Endothelial cell (in vitro differentiated cells): ENCODE measurements around the gene APEX1. TPM values are rescaled to one million over a fixed set of nuclear protein-coding genes. Genes with fewer than 3 reads are reported as not detected.

Experiments used
- DNase-seq: peaks from one replicate; pipeline ENCODE4 v3.0.0; 2021; ENCODE audit warnings: low spot score
- H3K27ac Mint-ChIP-seq: one replicate; pipeline ENCODE4 v1.8.0; 2021; ENCODE audit warnings: mixed read lengths, inconsistent platforms; ENCODE audit not compliant: unreplicated experiment
- H3K27me3 Mint-ChIP-seq: one replicate; pipeline ENCODE4 v1.8.0; 2021; ENCODE audit warnings: mild to moderate bottlenecking, moderate library complexity, mixed read lengths, inconsistent platforms; ENCODE audit not compliant: unreplicated experiment
- H3K36me3 Mint-ChIP-seq: one replicate; pipeline ENCODE4 v1.8.0; 2021; ENCODE audit warnings: mild to moderate bottlenecking, low read depth, mixed read lengths, inconsistent platforms; ENCODE audit not compliant: unreplicated experiment
- H3K4me1 Mint-ChIP-seq: one replicate; pipeline ENCODE4 v1.8.0; 2021; ENCODE audit warnings: mild to moderate bottlenecking, mixed read lengths, inconsistent platforms; ENCODE audit not compliant: unreplicated experiment
- H3K4me3 Mint-ChIP-seq: one replicate; pipeline ENCODE4 v1.8.0; 2021; ENCODE audit warnings: mild to moderate bottlenecking, mixed read lengths, inconsistent platforms; ENCODE audit not compliant: unreplicated experiment
- H3K9me3 Mint-ChIP-seq: one replicate; pipeline ENCODE4 v1.8.0; 2021; ENCODE audit warnings: mixed read lengths, inconsistent platforms; ENCODE audit not compliant: unreplicated experiment
- CTCF ChIP-seq: fragments of 200-600 bp; sonication (generic); IDR thresholded peaks from one replicate; pipeline ENCODE4 v1.5.0; 2021; ENCODE audit warnings: antibody characterized with exemption; ENCODE audit not compliant: unreplicated experiment
- total RNA-seq: library from RNA; stranded (reverse); fragmentation: NEBNext Ultra II Directional; extraction: Animal tissue kit (Norgen Biotek cat#: 25700); gene quantifications from one replicate; pipeline ENCODE4 v1.2.1, GENCODE V29; 2021; ENCODE audit not compliant: unreplicated experiment

Gene APEX1
- total RNA-seq, 1 donor from 2014 or later, result 230 TPM

DNA sequence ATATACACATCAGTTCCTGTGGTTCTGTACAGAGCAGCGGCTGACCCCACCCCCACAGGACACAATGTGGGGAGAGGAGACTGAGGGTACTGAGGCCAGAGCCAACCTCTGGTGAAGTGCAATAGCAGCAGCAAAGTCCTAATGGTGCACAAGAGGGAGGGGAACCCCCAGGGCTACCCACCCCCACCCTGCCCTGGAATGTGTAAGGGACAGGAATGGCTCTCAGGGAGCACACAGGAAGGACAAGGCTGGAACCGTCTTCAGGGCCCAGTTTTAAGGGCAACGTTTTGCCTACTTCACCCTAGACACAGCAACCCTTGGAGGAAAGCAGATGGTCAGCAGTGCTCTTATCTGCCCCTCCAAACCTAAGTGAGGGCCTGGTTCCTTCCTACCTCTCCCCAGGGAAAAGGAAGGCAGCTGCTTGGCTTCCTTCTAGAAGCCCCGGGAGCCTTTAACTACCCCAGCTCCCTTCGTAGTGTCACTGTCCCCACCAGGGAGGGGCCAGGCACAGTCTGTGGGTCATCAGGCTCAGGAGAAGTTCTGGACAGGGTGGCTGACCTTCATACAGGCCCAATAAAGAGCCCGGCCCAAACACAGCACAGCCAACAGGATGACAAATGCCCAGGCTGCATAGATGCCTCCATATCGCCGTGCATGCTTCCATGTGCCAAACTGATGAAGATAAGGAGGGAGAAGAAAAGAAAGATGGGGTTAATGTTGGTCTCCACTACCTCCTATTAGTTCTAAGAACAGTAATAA, 3.2 kb downstream of the APEX1 start:
- H3K9me3 Mint-ChIP-seq, result no peaks in the 10 kb centered on the region
- H3K36me3 Mint-ChIP-seq, result peaks cover 32% of the 10 kb centered on the region
- DNase-seq, result no peak
- peaks cover 22% of the 10 kb centered on the region for H3K4me1 Mint-ChIP-seq
- no peak overlapping the region for H3K27ac Mint-ChIP-seq
- H3K4me3 Mint-ChIP-seq, result no peak overlapping the region
- H3K27me3 Mint-ChIP-seq, result peaks cover 15% of the 10 kb centered on the region
- no peak for TF ChIP-seq CTCF

GRCh38 chr14:20460458-20461224, 5.6 kb downstream of the APEX1 start:
- Mint-ChIP-seq H3K27me3 (peaks cover 15% of the 10 kb centered on the region), H3K4me3 (peak overlapping the region; percentile 96), H3K4me1 (peaks cover 22% of the 10 kb centered on the region), H3K27ac (peak overlapping the region; percentile 74), H3K9me3 (no peaks in the 10 kb centered on the region), H3K36me3 (peaks cover 32% of the 10 kb centered on the region)
- DNase-seq, result no peak
- TF ChIP-seq CTCF, result no peak

- Mint-ChIP-seq H3K27me3 (peaks cover 15% of the 10 kb centered on the region), H3K4me3 (peak within 1 kb of the TSS; percentile 96)
Measured at GRCh38 chr14:20461225-20462141, 6.5 kb downstream of the APEX1 start, which contains the start of gene PIP4P1. Gene PIP4P1 (minus strand): TSS chr14:20461434. CDS start chr14:20461325, 109 bp downstream.

GRCh38 chr14:20468764-20469241, 13.8 kb downstream of the APEX1 start:
- H3K4me3 Mint-ChIP-seq, result peak overlapping the region; percentile 99
- no peaks in the 10 kb centered on the region for H3K9me3 Mint-ChIP-seq
- no peak for TF ChIP-seq CTCF
- peaks cover 34% of the 10 kb centered on the region for H3K36me3 Mint-ChIP-seq
- H3K4me1 Mint-ChIP-seq, result peaks cover 40% of the 10 kb centered on the region
- DNase-seq, result peak; percentile 31
- peaks cover 15% of the 10 kb centered on the region for H3K27me3 Mint-ChIP-seq
- peak overlapping the region; percentile 90 for H3K27ac Mint-ChIP-seq

More at GRCh38 chr14:20461225-20462141, 6.5 kb downstream of the APEX1 start, which contains the start of gene PIP4P1:
- peaks cover 32% of the 10 kb centered on the region for H3K36me3 Mint-ChIP-seq
- DNase-seq, result peak; percentile 96
- H3K4me1 Mint-ChIP-seq, result peaks cover 23% of the 10 kb centered on the region
- H3K9me3 Mint-ChIP-seq, result no peaks in the 10 kb centered on the region
- peak within 1 kb of the TSS; percentile 95 for H3K27ac Mint-ChIP-seq
- no peak for TF ChIP-seq CTCF
